Activated CD4-positive, CD25-positive, alpha-beta regulatory T cell treated with anti-CD3 and anti-CD28 coated beads, Interleukin-2, amount 50 U/mL, for 16 hours (primary cell): Measurements from ENCODE around the gene CCDC158.
"Not testable (repeated sequence)": the region's sequence is repeated elsewhere in the genome, so short reads cannot be mapped to it uniquely, and the experiment has no call there.

ENCODE experiments used
- DNase-seq: peaks from one replicate; pipeline ENCODE4 v3.0.0-alpha.2; 2020; ENCODE audit warnings: low read depth, low spot score

Gene CCDC158

GRCh38 chr4:76430519-76431388 is 9.8 kb upstream of the CCDC158 start:
- DNase-seq, result no peak

- no peak for DNase-seq
Observed at GRCh38 chr4:76429636-76430035, 8.7 kb upstream of the CCDC158 start.

- DNase-seq, result no peak
Observed at GRCh38 chr4:76426272-76426671, 5.3 kb upstream of the CCDC158 start.

DNA sequence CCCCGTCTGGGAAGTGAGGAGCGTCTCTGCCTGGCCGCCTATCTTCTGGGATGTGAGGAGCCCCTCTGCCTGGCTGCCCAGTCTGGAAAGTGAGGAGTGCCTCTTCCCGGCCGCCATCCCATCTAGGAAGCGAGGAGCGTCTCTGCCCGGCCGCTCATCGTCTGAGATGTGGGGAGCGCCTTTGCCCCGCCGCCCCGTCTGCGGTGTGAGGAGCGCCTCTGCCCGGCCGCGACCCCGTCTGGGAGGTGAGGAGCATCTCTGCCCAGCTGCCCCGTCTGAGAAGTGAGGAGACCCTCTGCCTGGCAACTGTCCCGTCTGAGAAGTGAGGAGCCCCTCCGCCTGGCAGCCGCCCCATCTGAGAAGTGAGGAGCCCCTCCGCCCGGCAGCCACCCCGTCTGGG is 2.2 kb upstream of the CCDC158 start:
- not testable (repeated sequence) for DNase-seq

DNA sequence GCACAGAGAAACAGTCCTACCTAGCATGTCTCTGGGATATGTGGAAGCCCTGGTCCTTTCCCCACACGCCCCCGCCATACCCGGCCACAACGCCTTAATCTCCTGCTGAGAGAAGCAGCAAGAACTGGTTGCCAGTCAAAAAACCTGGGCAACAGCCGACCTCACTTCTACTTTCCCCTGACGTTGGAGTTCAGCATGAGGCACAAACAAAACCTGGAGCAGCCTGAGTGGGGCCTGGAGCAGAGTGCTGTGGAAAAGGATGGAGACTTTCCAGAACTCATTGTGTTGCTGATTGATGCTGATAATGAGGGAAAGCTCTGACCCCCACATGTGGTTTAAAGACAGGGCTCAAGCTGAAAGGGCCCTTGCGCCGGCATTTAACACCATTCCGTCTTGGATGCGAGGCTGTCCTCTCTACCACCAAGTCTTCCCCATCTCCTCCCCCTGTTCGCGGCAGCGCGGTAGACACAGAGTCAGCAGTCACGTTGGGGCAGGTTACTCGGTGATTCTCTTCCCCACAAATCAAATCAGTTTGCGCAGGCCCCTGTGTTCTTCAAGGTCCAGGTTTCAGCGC is 666 bp downstream of the CCDC158 start:
- no peak for DNase-seq

GRCh38 chr4:76410636-76411035 is 10.3 kb downstream of the CCDC158 start:
- DNase-seq, result no peak

DNA sequence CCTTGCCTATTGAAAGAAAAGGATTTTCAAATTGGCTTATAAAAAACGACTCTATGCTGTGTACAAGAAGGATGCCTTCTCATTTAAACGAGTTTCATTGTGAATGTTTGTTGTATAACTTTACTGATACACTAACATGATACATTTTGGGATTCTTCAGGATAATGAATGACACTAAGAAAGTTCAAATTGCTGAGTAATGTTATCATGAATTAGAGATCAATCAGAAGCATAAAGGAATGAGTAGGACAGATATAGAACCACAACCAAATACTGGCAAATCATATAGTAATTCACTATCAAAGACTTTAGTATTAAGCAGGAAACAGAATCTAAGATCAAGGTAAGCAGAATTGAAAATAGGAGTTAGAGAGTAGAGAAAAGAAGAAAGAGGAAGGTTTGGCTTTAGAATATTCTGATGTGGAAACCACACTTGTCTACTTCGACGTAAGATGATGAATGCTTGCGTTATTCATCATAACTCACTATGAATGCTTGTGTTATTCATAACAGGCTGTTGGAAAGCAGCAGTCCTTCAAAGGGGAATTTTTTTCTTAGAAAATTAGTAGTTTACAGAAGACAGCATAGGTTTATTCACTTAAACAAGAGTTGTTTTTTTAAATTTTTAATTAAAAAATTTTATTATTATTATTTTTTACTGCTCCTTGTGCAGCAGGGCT is 13.4 kb downstream of the CCDC158 start:
- no peak for DNase-seq

- no peak for DNase-seq
Observed at GRCh38 chr4:76406081-76406480, 14.9 kb downstream of the CCDC158 start.

DNA sequence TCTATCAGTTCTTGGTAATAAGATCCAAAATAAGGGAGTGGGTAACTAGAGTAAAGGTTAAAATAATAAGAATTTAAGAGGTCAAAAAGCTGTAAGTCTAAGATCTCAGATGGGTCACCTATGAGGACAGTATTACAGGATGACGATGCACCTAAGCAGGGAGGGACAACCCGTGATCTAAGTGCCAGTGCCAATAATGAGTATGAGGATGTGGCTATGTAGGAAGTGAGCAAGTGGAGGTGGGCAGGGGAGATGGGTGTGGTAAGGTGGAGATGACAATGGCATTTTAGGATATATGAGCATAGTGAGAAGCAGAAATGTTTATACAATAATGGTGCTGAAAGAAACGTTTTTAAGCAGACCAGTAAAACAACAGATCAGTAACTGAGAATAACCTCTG is 19.3 kb downstream of the CCDC158 start:
- no peak for DNase-seq

GRCh38 chr4:76388160-76388908 is 32.6 kb downstream of the CCDC158 start:
- no peak for DNase-seq

DNA sequence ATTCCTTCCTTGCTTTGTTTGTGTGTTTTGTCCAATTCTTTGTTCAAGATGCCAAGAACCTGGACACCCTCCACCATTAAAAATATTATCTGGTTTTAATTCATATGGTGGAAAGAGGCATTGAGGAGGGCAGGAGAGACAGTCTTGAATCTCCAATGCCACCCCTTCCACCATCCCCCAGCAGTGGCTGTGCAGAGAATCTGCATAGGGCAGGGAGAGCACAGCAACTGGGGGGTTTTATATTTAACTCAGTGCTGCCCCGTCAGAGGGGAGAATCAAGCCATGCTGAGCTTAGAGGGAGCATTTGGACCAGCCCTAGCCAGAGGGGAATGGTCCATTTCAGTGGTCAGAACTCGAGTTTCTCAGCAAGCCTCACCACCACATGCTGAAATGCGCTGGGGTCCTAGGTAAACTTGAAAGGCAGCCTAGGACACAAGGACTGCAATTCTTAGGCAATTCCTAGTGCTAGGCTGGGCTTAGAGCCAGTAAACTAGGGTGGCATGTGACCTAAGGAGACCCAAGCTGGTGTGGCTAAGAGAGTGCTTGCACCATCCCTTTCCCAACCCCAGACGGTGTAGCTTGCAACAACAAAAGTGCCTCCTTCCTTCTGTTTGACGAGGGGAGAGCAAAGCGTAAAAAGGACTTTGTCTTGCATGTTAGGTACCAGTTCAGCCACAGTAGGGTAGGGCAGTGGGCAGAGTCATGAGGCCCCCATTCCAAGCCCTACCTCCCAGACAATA is 34.2 kb downstream of the CCDC158 start:
- DNase-seq, result no peak

DNA sequence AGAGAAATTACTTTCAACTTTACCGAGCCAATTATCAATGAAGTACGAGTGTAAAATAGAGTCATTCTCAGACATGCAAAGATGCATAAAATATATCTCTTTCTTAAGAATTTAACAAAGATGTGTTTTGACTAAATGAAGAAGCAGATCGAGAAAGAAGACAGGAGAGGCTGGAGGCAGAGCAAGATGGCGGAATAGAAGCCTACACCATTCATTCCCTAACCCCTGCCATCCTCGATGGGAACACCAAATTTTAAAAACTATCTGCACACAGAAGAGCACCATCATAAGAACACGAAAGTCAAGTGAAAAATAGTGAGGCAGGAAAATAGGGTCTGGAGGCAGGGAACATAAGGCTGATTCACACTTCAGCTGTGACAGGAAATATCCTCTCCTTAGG is 35.0 kb downstream of the CCDC158 start:
- no peak for DNase-seq

DNA sequence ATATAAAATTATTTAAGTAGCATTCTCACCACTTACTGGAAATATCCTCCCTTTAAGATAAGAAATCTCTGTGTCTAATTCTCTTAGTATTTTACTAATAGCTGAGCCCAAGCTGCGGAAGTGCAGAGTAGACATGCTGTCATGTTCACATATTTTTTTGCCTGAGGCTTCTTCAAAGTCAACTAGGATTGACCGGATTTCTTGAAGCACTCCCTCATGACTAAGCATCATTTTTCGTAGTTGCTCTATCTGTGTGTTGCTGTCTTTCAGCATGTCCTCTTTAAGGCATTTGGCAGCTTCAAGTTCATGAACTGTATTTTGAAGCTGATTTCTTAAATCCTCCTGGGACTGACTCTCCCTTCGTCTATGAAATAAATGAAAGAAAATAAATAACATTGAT is 36.9 kb downstream of the CCDC158 start:
- DNase-seq, result no peak

DNA sequence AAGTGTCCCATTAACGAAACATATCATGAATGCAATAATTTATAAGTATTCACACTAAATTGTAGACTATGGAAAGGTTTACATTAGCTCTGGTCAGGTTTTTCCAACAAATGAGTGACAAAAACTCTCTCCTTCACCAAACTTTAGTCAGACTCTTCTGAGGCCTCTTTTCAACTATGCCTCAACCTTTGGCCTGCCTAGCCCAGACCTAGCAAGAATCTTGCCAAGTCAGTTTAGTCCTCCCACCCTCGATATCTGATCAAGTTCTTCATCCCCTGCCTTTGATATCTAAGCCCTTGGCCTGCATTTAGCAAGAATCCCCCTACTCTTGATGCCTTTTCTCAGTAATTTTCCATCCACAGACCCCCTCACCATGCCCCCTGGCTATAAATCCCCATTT is 37.9 kb downstream of the CCDC158 start:
- DNase-seq, result no peak

DNA sequence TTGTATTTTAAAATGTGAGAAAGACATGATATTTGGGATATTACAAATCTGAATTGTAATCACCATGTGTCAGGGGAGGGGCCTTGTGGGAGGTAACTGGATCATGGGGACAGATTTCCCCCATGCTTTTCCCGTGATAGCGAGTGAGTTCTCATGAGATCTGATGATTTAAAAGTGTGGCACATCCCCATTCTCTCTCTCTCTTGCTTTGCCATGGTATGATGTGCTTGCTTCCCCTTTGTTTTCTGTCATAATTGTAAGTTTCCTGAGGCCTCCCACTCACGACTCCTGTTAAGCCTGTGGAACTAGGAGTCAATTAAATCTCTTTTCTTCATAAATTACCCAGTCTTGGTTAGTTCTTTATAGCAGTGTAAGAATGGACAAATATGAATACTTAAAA is 39.0 kb downstream of the CCDC158 start:
- no peak for DNase-seq

DNA sequence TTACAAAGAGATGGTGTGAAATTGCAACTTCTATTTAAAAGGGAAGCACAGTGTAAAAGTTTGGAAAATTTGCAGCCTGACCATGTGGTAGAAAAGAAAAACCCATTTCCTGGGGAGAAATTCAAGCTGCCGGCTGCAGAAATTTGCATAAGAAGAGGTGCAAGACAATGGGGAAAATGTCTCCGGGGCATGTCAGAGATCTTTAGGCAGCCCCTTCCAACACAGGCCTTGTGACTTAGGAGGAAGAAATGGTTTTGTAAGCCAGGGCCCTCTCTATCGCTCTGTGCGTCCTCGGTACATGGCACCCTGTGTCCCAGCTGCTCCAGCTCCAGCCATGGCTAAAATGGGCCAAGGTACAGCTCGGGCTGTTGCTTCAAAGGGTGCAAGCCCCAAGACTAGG is 40.4 kb downstream of the CCDC158 start:
- DNase-seq, result no peak

DNA sequence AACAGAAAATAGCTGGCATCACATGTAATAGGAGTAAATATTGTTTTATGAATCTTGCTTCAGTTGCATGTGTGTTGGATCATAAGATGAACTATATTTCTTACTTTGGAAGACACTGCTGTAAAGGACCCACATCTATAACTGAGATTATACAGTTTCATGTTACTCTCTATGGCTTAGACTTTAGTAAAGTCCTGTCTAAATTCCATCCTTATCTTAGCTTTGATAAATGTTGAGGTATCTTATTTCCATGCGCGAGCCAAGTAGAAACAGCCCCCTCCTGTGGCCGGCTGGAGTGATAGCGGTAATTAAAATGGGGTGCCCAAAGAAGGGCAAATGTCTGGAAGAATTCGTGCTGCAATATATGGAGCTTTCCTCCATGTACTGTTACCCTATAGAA is 43.0 kb downstream of the CCDC158 start:
- no peak for DNase-seq

- no peak for DNase-seq
Observed at GRCh38 chr4:76377481-76377901, 43.5 kb downstream of the CCDC158 start.

DNA sequence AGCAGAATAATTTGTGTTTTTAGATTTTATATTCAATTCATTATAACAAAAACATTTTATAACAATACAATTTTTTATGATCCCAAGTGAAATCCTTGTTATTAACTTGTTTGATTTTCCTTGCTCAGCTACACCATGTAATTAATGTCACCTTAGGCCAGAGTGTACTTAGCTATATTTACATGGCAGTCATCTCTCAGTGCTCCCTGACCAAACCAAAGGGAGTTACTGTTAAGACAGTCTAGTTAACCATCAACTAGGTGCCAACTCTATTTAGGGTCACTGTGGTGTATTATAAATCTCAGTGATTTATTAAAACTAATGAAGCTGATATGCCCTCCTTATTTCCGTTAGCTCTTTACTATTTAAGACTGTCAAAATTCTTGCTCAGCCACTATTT is 44.4 kb downstream of the CCDC158 start:
- no peak for DNase-seq

DNA sequence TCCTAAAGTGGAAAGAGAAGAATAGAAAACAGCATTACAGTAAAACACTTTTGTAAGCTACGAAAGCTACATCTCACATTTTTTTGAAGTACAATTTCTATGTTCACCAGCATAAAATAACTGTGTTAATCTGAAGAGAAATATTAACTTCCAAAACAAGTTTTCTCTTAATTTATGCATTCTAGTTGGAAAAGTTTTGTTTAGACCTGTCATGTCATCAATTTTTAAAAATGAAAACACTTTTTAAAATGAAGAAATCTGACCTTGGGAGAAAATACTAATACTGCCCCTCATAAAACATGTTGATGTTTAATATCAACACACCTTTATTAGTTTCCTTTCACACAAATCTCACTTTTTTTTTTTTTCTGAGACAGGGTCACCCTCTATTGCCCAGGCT is 45.2 kb downstream of the CCDC158 start:
- no peak for DNase-seq

- DNase-seq, result no peak
Observed at GRCh38 chr4:76374798-76375197, 46.1 kb downstream of the CCDC158 start.
